Neural cell (in vitro differentiated cells): ENCODE measurements around the gene HEATR3.

ENCODE experiments used
- EP300 ChIP-seq: fragments of 450-650 bp; conservative IDR thresholded peaks from 2 replicates; pipeline ENCODE4 v1.6.1; 2014; ENCODE audit warnings: antibody characterized with exemption, mild to moderate bottlenecking, moderate library complexity; ENCODE audit not compliant: poor library complexity, severe bottlenecking
- EZH2 ChIP-seq: fragments of 200-600, 300-800 bp; shearing (Covaris generic), sonication (generic); IDR thresholded peaks from 2 replicates; pipeline ENCODE4 v1.6.1; 2014; ENCODE audit warnings: antibody characterized with exemption, low read length, borderline replicate concordance, mild to moderate bottlenecking; ENCODE audit not compliant: insufficient read depth, poor library complexity, severe bottlenecking
- MXI1 ChIP-seq: fragments of 450-650 bp; conservative IDR thresholded peaks from 2 replicates; pipeline ENCODE4 v1.6.1; 2014; ENCODE audit warnings: antibody characterized with exemption, mild to moderate bottlenecking; ENCODE audit not compliant: poor library complexity, severe bottlenecking
- POLR2AphosphoS5 ChIP-seq: IDR thresholded peaks from 2 replicates; pipeline ENCODE4 v1.6.1; 2012
- RAD21 ChIP-seq: fragments of 450-650 bp; conservative IDR thresholded peaks from 2 replicates; pipeline ENCODE4 v1.6.1; 2014; ENCODE audit warnings: antibody characterized with exemption, mild to moderate bottlenecking, moderate library complexity
- SMC3 ChIP-seq: fragments of 450-650 bp; conservative IDR thresholded peaks from 2 replicates; pipeline ENCODE4 v1.6.1; 2014; ENCODE audit warnings: antibody characterized with exemption, mild to moderate bottlenecking, moderate library complexity; ENCODE audit not compliant: poor library complexity
- TAF1 ChIP-seq: IDR thresholded peaks from 2 replicates; pipeline ENCODE4 v1.6.1; 2012; ENCODE audit warnings: low read depth
- TF ChIP-seq, protein P1 (sequence below): fragments of 450-650 bp; IDR thresholded peaks from 2 replicates; pipeline ENCODE4 v1.5.1; 2014; ENCODE audit warnings: antibody characterized with exemption, mild to moderate bottlenecking, moderate library complexity; ENCODE audit not compliant: poor library complexity, severe bottlenecking
- TF ChIP-seq, protein P2 (sequence below): IDR thresholded peaks from 2 replicates; pipeline ENCODE4 v1.6.1; 2012; ENCODE audit warnings: borderline replicate concordance

DNA sequence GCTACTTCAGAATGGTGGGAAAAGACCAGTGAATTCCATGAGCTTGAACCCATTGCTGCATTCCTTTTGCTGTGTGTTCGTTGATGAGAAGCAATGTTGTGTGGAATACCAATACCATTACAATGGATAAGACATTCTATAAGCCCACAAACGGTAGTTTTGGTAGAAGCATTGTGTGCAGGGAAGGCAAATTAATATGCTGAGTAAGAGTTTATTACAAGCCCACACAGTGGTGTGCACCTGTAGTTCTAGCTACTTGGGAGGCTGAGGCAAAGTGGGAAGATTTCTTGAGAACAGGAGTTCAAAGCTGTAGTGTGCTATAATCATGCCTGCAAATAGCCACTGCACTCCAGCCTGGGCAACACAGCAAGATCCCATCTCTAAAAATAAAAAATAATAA is 67.4 kb downstream of the HEATR3 start:
- TF ChIP-seq, protein P1, sequence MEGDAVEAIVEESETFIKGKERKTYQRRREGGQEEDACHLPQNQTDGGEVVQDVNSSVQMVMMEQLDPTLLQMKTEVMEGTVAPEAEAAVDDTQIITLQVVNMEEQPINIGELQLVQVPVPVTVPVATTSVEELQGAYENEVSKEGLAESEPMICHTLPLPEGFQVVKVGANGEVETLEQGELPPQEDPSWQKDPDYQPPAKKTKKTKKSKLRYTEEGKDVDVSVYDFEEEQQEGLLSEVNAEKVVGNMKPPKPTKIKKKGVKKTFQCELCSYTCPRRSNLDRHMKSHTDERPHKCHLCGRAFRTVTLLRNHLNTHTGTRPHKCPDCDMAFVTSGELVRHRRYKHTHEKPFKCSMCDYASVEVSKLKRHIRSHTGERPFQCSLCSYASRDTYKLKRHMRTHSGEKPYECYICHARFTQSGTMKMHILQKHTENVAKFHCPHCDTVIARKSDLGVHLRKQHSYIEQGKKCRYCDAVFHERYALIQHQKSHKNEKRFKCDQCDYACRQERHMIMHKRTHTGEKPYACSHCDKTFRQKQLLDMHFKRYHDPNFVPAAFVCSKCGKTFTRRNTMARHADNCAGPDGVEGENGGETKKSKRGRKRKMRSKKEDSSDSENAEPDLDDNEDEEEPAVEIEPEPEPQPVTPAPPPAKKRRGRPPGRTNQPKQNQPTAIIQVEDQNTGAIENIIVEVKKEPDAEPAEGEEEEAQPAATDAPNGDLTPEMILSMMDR = no peak
- TF ChIP-seq EZH2 (no peak), POLR2AphosphoS5 (no peak), EP300 (no peak), RAD21 (no peak), SMC3 (no peak), MXI1 (no peak), TAF1 (no peak)
- TF ChIP-seq, protein P2, sequence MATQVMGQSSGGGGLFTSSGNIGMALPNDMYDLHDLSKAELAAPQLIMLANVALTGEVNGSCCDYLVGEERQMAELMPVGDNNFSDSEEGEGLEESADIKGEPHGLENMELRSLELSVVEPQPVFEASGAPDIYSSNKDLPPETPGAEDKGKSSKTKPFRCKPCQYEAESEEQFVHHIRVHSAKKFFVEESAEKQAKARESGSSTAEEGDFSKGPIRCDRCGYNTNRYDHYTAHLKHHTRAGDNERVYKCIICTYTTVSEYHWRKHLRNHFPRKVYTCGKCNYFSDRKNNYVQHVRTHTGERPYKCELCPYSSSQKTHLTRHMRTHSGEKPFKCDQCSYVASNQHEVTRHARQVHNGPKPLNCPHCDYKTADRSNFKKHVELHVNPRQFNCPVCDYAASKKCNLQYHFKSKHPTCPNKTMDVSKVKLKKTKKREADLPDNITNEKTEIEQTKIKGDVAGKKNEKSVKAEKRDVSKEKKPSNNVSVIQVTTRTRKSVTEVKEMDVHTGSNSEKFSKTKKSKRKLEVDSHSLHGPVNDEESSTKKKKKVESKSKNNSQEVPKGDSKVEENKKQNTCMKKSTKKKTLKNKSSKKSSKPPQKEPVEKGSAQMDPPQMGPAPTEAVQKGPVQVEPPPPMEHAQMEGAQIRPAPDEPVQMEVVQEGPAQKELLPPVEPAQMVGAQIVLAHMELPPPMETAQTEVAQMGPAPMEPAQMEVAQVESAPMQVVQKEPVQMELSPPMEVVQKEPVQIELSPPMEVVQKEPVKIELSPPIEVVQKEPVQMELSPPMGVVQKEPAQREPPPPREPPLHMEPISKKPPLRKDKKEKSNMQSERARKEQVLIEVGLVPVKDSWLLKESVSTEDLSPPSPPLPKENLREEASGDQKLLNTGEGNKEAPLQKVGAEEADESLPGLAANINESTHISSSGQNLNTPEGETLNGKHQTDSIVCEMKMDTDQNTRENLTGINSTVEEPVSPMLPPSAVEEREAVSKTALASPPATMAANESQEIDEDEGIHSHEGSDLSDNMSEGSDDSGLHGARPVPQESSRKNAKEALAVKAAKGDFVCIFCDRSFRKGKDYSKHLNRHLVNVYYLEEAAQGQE = no peak
